Ovary (tissue), 3 donors: ENCODE data around the gene UHMK1.

Source experiments
- CTCF ChIP-seq, 3 donors: fragments of 450-650 bp in 2 of 3; fragments of 200-600 bp in 1 of 3; IDR thresholded peaks; one replicate each; pipeline versions ENCODE4 v1.5.1 to v1.8.0; 2016 to 2022; ENCODE audit warnings: antibody characterized with exemption in 3 of 3, mild to moderate bottlenecking in 1 of 3
- EP300 ChIP-seq: sonication (generic); formaldehyde crosslinking; IDR thresholded peaks from one replicate; pipeline ENCODE4 v1.6.1; 2017; ENCODE audit warnings: antibody characterized with exemption
- POLR2A ChIP-seq: fragments of 450-650 bp; IDR thresholded peaks from one replicate; pipeline ENCODE4 v1.6.1; 2017; ENCODE audit warnings: antibody characterized with exemption, mild to moderate bottlenecking, moderate library complexity
- donor health status: DM: no; HTN: no; CAD: no.

- TF ChIP-seq CTCF (IDR thresholded peaks at IDR 0.05), result no peak
- TF ChIP-seq POLR2A, result no peak
- no peak for TF ChIP-seq EP300
These were observed 71.2 kb downstream of the UHMK1 start for GRCh38 chr1:162568802-162569201.
